Loucy (cell line): Measurements from ENCODE around the gene LPP.

Experiments used
- CTCF ChIP-seq: fragments of 200-600 bp; sonication (generic); conservative IDR thresholded peaks from 2 replicates; pipeline ENCODE4 v1.5.1; 2014; ENCODE audit warnings: mild to moderate bottlenecking, antibody characterized with exemption, low read length
- EZH2phosphoT487 ChIP-seq: fragments of 200-600 bp; IDR thresholded peaks from 2 replicates; pipeline ENCODE4 v1.6.1; 2018; ENCODE audit warnings: antibody characterized with exemption, mild to moderate bottlenecking, moderate library complexity, borderline replicate concordance

- TF ChIP-seq CTCF, result no peak
- TF ChIP-seq EZH2phosphoT487, result no peak
Measured at GRCh38 chr3:188164248-188164687, 10.3 kb downstream of the LPP start.
